Sigmoid colon (tissue), 4 donors: ENCODE data around the gene SFTPB.

Experiments
- CTCF ChIP-seq, 4 experiments: fragments of 450-650 bp in 3 of 4; fragments of 200-600 bp in 1 of 4; IDR thresholded peaks; one replicate each; pipeline ENCODE4 v1.5.1; 2016 to 2019; ENCODE audit warnings: antibody characterized with exemption in 4 of 4, mild to moderate bottlenecking in 3 of 4, moderate library complexity in 2 of 4
- POLR2A ChIP-seq, 2 donors: fragments of 450-650 bp; IDR thresholded peaks; one replicate each; pipeline ENCODE4 v1.6.1; 2016; ENCODE audit warnings: antibody characterized with exemption in 2 of 2, mild to moderate bottlenecking in 2 of 2, moderate library complexity in 2 of 2
- POLR2AphosphoS5 ChIP-seq, 4 donors: sonication (generic); formaldehyde crosslinking; IDR thresholded peaks; one replicate each; pipeline ENCODE4 v1.6.1; 2017; ENCODE audit warnings: antibody characterized with exemption in 4 of 4

DNA sequence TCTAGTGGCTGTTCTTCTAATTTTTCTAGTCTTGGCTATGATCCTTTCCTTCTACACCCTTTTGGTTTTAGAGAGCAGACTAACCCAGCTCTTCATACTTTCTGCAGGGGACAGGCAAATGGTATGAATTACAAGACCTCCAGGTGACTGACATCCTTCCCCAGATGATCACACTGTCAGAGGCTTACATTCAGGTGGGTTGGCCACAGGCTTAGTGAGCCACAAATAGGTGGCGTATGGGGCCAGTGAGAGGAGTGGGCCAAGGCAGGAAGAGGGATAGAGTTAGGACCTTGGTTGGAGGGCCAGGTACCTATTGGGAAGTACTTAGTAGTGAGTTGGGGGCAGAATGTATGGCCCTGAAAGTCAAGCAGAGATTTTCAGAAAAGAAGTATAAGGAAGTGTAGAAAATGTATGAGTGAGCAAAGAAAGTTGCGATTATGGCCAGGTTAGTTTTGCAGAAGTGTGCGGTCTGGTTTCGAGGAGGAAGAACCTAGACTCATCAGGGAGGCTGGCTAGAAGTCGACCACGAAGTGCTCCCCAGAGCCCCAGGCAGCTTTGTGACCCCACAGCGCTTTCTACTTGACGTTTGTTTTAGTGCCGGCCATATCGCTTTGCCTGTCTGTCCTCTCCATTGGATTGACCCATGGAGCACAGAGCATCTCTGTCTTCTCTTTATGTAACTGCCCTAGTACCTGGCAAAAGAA, 20.0 kb downstream of the SFTPB start:
- no peak for TF ChIP-seq CTCF (IDR thresholded peaks at IDR 0.05)
- no peak for TF ChIP-seq POLR2A (IDR thresholded peaks at IDR 0.05)
- TF ChIP-seq POLR2AphosphoS5 (IDR thresholded peaks at IDR 0.05): no peak
